ENCODE results near the gene KLF4. TPM values are rescaled to one million over a fixed set of nuclear protein-coding genes. Genes with fewer than 3 reads are reported as not detected.

KLF4 gene
- total and polyA plus RNA-seq, 2 of the 13 experiments (the other 11 are each of a cell fraction or from before 2014, with no cell fraction given), result 0.20 to 0.37 TPM

DNA sequence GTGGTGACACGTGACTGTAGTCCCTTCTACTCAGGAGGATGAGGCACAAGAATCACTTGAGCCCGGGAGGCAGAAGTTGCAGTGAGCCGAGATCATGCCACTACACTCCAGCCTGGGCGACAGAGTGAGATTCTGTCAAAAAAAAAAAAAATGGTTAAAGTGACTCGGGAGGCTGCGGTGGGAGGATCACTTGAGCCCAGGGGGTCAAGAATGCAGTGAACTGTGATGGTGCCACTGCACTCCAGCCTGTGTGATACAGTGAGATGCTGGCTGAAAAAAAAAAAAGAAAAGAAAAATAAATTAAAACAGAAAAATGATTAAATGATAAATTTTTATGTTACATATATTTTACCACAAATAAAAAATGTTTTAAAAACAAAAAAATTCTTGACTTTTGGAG is 51.9 kb downstream of the KLF4 start:
- no peaks in the 10 kb centered on the region for H4K20me1 ChIP-seq (ENCODE audit: insufficient read depth, low read length)
- no peak overlapping the region for H3K27ac ChIP-seq (ENCODE audit: extremely low read length, insufficient read depth, low read length)
- H3K9me3 ChIP-seq (ENCODE audit: low read length), result no peaks in the 10 kb centered on the region
- FAIRE-seq (no peak), ATAC-seq (no peak), DNase-seq (ENCODE audit: low spot score) (no peak)
- intact Hi-C loops (cut with micrococcal nuclease; ENCODE audit: unreplicated experiment), result no loop called here
- H3K27me3 ChIP-seq (ENCODE audit: control insufficient read depth in 1 of 2, insufficient read depth in 2 of 2, low read length in 2 of 2), result 0 out of 5 replicates have a peak, but pooled peaks cover 0 to 3% of the 10 kb centered on the region in 2 experiments
- H3K79me2 ChIP-seq (ENCODE audit: insufficient read depth, low read length), result no peaks in the 10 kb centered on the region
- no peak overlapping the region for H2AFZ ChIP-seq (ENCODE audit: low read length)
- no peak overlapping the region for H3K9ac ChIP-seq (ENCODE audit: insufficient read depth, low read depth, low read length)
- in situ Hi-C loops (cut with HindIII; ENCODE audit: extremely low pct_ligation_motif_present, low pct_unique_long_range_greater_than_20kb), result no loop called here
- ChIA-PET POLR2A (no interaction called here), CTCF (ENCODE audit: low intra/inter-chr PET ratio, low total read pairs) (no interaction called here)
- no peaks in the 10 kb centered on the region for H3K36me3 ChIP-seq (replicated peaks in 1 of 2; ENCODE audit: control insufficient read depth in 1 of 2, insufficient read depth in 2 of 2, low read length in 2 of 2)
- WGBS (ENCODE audit: low lambda C conversion rate), result 32% methylated on average over 6 of the region's 6 CpGs
- H3K4me1 ChIP-seq (ENCODE audit: insufficient read depth, low read length), result no peaks in the 10 kb centered on the region
- TF ChIP-seq, protein P1, sequence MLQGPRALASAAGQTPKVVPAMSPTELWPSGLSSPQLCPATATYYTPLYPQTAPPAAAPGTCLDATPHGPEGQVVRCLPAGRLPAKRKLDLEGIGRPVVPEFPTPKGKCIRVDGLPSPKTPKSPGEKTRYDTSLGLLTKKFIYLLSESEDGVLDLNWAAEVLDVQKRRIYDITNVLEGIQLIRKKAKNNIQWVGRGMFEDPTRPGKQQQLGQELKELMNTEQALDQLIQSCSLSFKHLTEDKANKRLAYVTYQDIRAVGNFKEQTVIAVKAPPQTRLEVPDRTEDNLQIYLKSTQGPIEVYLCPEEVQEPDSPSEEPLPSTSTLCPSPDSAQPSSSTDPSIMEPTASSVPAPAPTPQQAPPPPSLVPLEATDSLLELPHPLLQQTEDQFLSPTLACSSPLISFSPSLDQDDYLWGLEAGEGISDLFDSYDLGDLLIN (CRISPR knock-in tag; IDR thresholded peaks at IDR 0.05; ENCODE audit: borderline replicate concordance), result no peak
- no peak overlapping the region for H3K4me3 ChIP-seq (replicated peaks in 1 of 3; ENCODE audit: insufficient read depth in 1 of 3, low read depth in 2 of 3, low read length in 3 of 3)
- no peak overlapping the region for H3K4me2 ChIP-seq (ENCODE audit: low read depth, low read length)
- BruUV-seq (replicated peaks), result no TSS peak

DNA sequence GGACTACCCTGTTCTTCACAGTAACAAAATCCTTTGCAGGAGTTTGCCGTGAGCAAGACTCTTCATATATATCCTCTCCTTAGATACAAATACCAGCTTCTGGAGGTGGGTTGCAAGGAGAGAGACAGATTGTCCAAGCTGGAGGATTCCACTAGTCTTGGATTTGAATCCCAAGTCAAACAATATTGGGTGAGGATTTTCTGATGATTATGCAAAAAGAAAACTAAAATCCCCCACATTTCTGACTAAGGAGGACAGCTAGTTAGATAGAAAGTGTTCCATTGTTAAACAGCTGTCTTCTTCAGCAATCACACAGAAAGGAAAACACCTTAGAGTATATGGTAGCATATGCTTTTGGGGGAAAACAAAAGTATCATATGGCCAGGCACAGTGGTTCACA is 54.2 kb downstream of the KLF4 start:
- Histone ChIP-seq H3K4me2 (ENCODE audit: low read depth, low read length) (no peak overlapping the region), H3K79me2 (ENCODE audit: insufficient read depth, low read length) (no peaks in the 10 kb centered on the region), H3K9ac (ENCODE audit: insufficient read depth, low read depth, low read length) (no peak overlapping the region), H3K36me3 (replicated peaks in 1 of 2; ENCODE audit: control insufficient read depth in 1 of 2, insufficient read depth in 2 of 2, low read length in 2 of 2) (no peaks in the 10 kb centered on the region), H3K27me3 (ENCODE audit: control insufficient read depth in 1 of 2, insufficient read depth in 2 of 2, low read length in 2 of 2) (0 out of 5 replicates have a peak, but pooled peaks cover 0 to 3% of the 10 kb centered on the region in 2 experiments), H3K9me3 (ENCODE audit: low read length) (no peaks in the 10 kb centered on the region), H4K20me1 (ENCODE audit: insufficient read depth, low read length) (no peaks in the 10 kb centered on the region), H3K4me3 (replicated peaks in 1 of 3; ENCODE audit: insufficient read depth in 1 of 3, low read depth in 2 of 3, low read length in 3 of 3) (no peak overlapping the region), H3K4me1 (ENCODE audit: insufficient read depth, low read length) (no peaks in the 10 kb centered on the region), H2AFZ (ENCODE audit: low read length) (no peak overlapping the region), H3K27ac (ENCODE audit: extremely low read length, insufficient read depth, low read length) (no peak overlapping the region)
- FAIRE-seq, result no peak
- ChIA-PET CTCF (ENCODE audit: low intra/inter-chr PET ratio, low total read pairs) (no interaction called here), POLR2A (no interaction called here)
- 50% methylated on average over 1 of the region's 1 CpG for WGBS (ENCODE audit: low lambda C conversion rate)
- BruUV-seq (replicated peaks), result no TSS peak
- in situ Hi-C loops (cut with HindIII; ENCODE audit: extremely low pct_ligation_motif_present, low pct_unique_long_range_greater_than_20kb), result no loop called here
- intact Hi-C loops (cut with micrococcal nuclease; ENCODE audit: unreplicated experiment), result no loop called here
- TF ChIP-seq ZNF331 (CRISPR knock-in tag; IDR thresholded peaks at IDR 0.05), result no peak
- TF ChIP-seq MAFK (conservative IDR thresholded peaks at IDR 0.05 in 1 of 2, IDR thresholded peaks at IDR 0.05 in 1 of 2; ENCODE audit: low read length in 2 of 2), result peak; percentile 54 to 75; a peak in 2 of 4 replicates
- TF ChIP-seq MAFF (IDR thresholded peaks at IDR 0.05; ENCODE audit: low read depth, low read length), result peak; percentile 67
- TF ChIP-seq, protein P2, sequence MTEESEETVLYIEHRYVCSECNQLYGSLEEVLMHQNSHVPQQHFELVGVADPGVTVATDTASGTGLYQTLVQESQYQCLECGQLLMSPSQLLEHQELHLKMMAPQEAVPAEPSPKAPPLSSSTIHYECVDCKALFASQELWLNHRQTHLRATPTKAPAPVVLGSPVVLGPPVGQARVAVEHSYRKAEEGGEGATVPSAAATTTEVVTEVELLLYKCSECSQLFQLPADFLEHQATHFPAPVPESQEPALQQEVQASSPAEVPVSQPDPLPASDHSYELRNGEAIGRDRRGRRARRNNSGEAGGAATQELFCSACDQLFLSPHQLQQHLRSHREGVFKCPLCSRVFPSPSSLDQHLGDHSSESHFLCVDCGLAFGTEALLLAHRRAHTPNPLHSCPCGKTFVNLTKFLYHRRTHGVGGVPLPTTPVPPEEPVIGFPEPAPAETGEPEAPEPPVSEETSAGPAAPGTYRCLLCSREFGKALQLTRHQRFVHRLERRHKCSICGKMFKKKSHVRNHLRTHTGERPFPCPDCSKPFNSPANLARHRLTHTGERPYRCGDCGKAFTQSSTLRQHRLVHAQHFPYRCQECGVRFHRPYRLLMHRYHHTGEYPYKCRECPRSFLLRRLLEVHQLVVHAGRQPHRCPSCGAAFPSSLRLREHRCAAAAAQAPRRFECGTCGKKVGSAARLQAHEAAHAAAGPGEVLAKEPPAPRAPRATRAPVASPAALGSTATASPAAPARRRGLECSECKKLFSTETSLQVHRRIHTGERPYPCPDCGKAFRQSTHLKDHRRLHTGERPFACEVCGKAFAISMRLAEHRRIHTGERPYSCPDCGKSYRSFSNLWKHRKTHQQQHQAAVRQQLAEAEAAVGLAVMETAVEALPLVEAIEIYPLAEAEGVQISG (CRISPR knock-in tag; IDR thresholded peaks at IDR 0.05), result no peak
- no peak for ATAC-seq
- no peak for DNase-seq (ENCODE audit: low spot score)

Small RNA genes within 50 kb of the gene (small RNA-seq; reads per million reads assigned to genes)
- gene HMGN2P32 (ENCODE audit: insufficient read depth in 2 of 3, insufficient read length in 3 of 3, low read depth in 2 of 3, low replicate concordance in 1 of 3), result 0 reads per million in 3 experiments
- 0 to 1.9 (median 0.33) reads per million in 3 experiments for gene RNU6-492P (ENCODE audit: insufficient read depth in 2 of 3, insufficient read length in 3 of 3, low read depth in 2 of 3, low replicate concordance in 1 of 3)

Other genes starting within 250 kb of the KLF4 start
- gene RAD23B, start 206.5 kb downstream of the KLF4 start, total RNA-seq (2016; rRNA removed; fragmentation: Illumina TruSeq; extraction: Trizol), result 133 and 159 TPM in 2 replicates
- 156 and 162 TPM in 2 replicates for gene RAD23B, start 206.5 kb downstream of the KLF4 start, polyA plus RNA-seq (2011; rRNA removed)

All from HepG2 (cell line).